SU-DHL-6 (cell line): ENCODE results near the gene RUNX1.

Source experiments
- H2AFZ ChIP-seq: fragments of 200-600 bp; sonication (generic); 2 replicates; pipeline ENCODE4 v1.6.1; 2014; ENCODE audit warnings: low read depth, mild to moderate bottlenecking, moderate library complexity, mixed read lengths, antibody characterized with exemption, low read length; ENCODE audit not compliant: severe bottlenecking
- H3F3A ChIP-seq: fragments of 200-600 bp; shearing (Covaris generic); 2 replicates; pipeline ENCODE4 v1.6.0; 2016; ENCODE audit warnings: antibody characterized with exemption, mild to moderate bottlenecking; ENCODE audit not compliant: insufficient read depth
- H3K27ac ChIP-seq: fragments of 200-600 bp; sonication (generic); 2 replicates; pipeline ENCODE4 v1.5.1; 2016; ENCODE audit warnings: low read depth, mild to moderate bottlenecking, low read length, moderate library complexity, mixed read lengths
- H3K27me3 ChIP-seq: fragments of 200-600 bp; sonication (generic), shearing (Covaris generic); 2 replicates; pipeline ENCODE4 v1.6.0; 2014; ENCODE audit warnings: mild to moderate bottlenecking, low read length
- H3K36me3 ChIP-seq: fragments of 200-600 bp; sonication (generic); 2 replicates; pipeline ENCODE4 v1.6.1; 2014; ENCODE audit warnings: mild to moderate bottlenecking, low read length, mixed read lengths
- H3K4me2 ChIP-seq: fragments of 300-600, 200-600 bp; shearing (Covaris generic), sonication (generic); 2 replicates; pipeline ENCODE4 v1.6.0; 2014; ENCODE audit warnings: low read length, low read depth, mild to moderate bottlenecking; ENCODE audit not compliant: poor library complexity, severe bottlenecking
- H3K4me3 ChIP-seq: fragments of 200-600 bp; sonication (generic); 2 replicates; pipeline ENCODE4 v1.5.1; 2014; ENCODE audit warnings: antibody characterized with exemption, low read length, mild to moderate bottlenecking, mixed read lengths; ENCODE audit not compliant: insufficient read depth, poor library complexity, severe bottlenecking
- H3K79me2 ChIP-seq: fragments of 200-600 bp; sonication (generic); 2 replicates; pipeline ENCODE4 v1.6.1; 2014; ENCODE audit warnings: mild to moderate bottlenecking, low read length, moderate library complexity; ENCODE audit not compliant: insufficient read depth
- H3K9ac ChIP-seq: fragments of 200-600 bp; sonication (generic); 2 replicates; pipeline ENCODE4 v1.7.0; 2014; ENCODE audit warnings: mild to moderate bottlenecking, low read length
- H3K9me2 ChIP-seq: fragments of 200-600 bp; sonication (generic); replicated peaks from 2 replicates; pipeline ENCODE4 v1.6.1; 2014; ENCODE audit warnings: low read length; ENCODE audit not compliant: insufficient read depth
- H3K9me3 ChIP-seq: fragments of 200-600 bp; sonication (generic); 2 replicates; pipeline ENCODE4 v1.6.1; 2014; ENCODE audit warnings: low read length, mixed read lengths; ENCODE audit not compliant: insufficient read depth
- H4K20me1 ChIP-seq: fragments of 200-600 bp; sonication (generic); 2 replicates; pipeline ENCODE4 v1.6.1; 2014; ENCODE audit warnings: low read depth, mild to moderate bottlenecking, antibody characterized with exemption, low read length, moderate library complexity, mixed read lengths
- CTCF ChIP-seq: fragments of 200-600 bp; sonication (generic); IDR thresholded peaks from one replicate; pipeline ENCODE4 v1.5.1; 2017; ENCODE audit warnings: antibody characterized with exemption, mild to moderate bottlenecking, low read length, moderate library complexity; ENCODE audit not compliant: insufficient read depth, poor library complexity, severe bottlenecking
- EZH2phosphoT487 ChIP-seq: fragments of 200-600 bp; sonication (generic), shearing (Covaris generic); conservative IDR thresholded peaks from 2 replicates; pipeline ENCODE4 v1.6.1; 2018; ENCODE audit warnings: mild to moderate bottlenecking, antibody characterized with exemption, low read length, moderate library complexity, mixed read lengths

The RUNX1 gene

DNA sequence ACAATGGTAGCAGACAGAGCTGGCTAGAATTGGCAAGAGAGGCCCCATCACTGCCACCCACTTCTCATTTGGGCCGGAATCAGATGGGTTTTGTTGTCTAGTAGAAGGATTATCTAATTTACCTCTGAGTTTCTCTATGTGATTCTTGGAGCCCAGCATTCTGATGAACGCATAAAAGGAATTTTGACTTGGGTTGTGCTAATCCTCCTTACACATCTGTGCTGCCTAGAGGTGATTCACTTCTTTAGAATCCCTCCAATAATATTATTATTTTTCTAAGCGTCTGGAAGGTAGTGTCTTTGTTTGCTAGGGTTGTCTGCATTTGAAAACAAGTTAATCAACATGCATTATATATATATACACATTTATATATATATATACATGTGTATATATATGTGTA is 118.1 kb downstream of the RUNX1 start:
- TF ChIP-seq EZH2phosphoT487 (no peak), CTCF (no peak)
- no peak overlapping the region for H3K9ac ChIP-seq
- H4K20me1 ChIP-seq: 0 out of 2 replicates have a peak, but pooled peaks cover 4% of the 10 kb centered on the region
- H3K27ac ChIP-seq: no peak overlapping the region
- no peaks in the 10 kb centered on the region for H3K36me3 ChIP-seq
- H3K27me3 ChIP-seq: no peaks in the 10 kb centered on the region
- no peaks in the 10 kb centered on the region for H3F3A ChIP-seq
- H3K4me3 ChIP-seq: no peak overlapping the region
- no peak overlapping the region for H3K4me2 ChIP-seq
- H3K9me3 ChIP-seq: no peaks in the 10 kb centered on the region
- no peaks in the 10 kb centered on the region for H3K9me2 ChIP-seq
- peaks cover 61% of the 10 kb centered on the region for H3K79me2 ChIP-seq
- no peak overlapping the region for H2AFZ ChIP-seq

DNA sequence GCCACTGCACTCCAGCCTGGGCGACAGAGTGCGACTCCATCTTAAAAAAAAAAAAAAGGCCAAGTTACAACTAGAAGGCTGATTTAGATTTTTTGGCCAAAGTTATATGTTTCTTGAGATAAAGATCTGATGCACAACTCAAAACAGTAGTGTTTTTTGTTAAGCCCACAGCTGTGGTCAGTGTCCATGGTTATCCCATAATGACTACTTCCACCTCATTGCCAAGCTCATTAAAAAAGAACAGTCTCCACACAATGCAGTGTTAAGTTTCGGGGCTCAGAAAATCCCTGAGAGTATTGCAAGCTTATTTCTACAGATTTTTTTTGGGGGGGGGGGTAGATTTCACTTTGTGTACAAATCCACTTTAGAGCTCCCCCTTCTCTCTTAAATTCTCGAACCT is 120.5 kb downstream of the RUNX1 start:
- no peak overlapping the region for H3K4me2 ChIP-seq
- TF ChIP-seq EZH2phosphoT487: no peak
- TF ChIP-seq CTCF: no peak
- H3K27me3 ChIP-seq: no peaks in the 10 kb centered on the region
- no peak overlapping the region for H3K27ac ChIP-seq
- no peak overlapping the region for H3K9ac ChIP-seq
- H3K9me2 ChIP-seq: no peaks in the 10 kb centered on the region
- H4K20me1 ChIP-seq: peaks cover 4% of the 10 kb centered on the region; the same call in 1 of the 2 replicates
- no peak overlapping the region for H2AFZ ChIP-seq
- no peak overlapping the region for H3K4me3 ChIP-seq
- peaks cover 64% of the 10 kb centered on the region for H3K79me2 ChIP-seq
- no peaks in the 10 kb centered on the region for H3K36me3 ChIP-seq
- no peaks in the 10 kb centered on the region for H3K9me3 ChIP-seq
- H3F3A ChIP-seq: no peaks in the 10 kb centered on the region

DNA sequence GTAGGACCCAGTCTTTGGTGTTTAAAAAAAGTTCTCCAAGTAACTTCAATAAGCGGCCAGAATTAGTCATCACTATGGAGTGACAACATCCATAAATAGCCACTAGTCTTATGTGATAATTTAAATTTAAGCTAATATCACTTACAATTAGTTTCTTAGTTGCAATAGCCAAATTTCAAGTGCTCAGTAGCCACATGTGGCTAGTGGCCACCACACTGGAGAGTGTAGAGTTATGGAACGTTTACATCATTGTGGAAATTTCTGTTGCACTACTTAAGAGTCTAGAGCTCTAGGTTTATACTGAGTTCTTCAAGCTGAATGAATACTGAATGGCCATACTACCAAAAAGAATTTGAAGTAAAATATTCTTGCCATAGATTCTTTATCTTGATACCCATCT is 121.1 kb downstream of the RUNX1 start:
- H3K79me2 ChIP-seq: peaks cover 69% of the 10 kb centered on the region
- H4K20me1 ChIP-seq: peaks cover 4% of the 10 kb centered on the region; the same call in 1 of the 2 replicates
- H3K9me2 ChIP-seq: no peaks in the 10 kb centered on the region
- no peaks in the 10 kb centered on the region for H3K9me3 ChIP-seq
- no peaks in the 10 kb centered on the region for H3K36me3 ChIP-seq
- no peak overlapping the region for H3K27ac ChIP-seq
- no peak overlapping the region for H3K9ac ChIP-seq
- no peak overlapping the region for H3K4me2 ChIP-seq
- TF ChIP-seq CTCF: no peak
- no peak for TF ChIP-seq EZH2phosphoT487
- H2AFZ ChIP-seq: no peak overlapping the region
- no peaks in the 10 kb centered on the region for H3K27me3 ChIP-seq
- no peaks in the 10 kb centered on the region for H3F3A ChIP-seq
- no peak overlapping the region for H3K4me3 ChIP-seq
